Nephron progenitor cell (in vitro differentiated cells): ENCODE data around the gene OR13J1.

Experiments used
- DNase-seq: peaks from one replicate; pipeline ENCODE4 v3.0.0; 2021
- H3K27ac Mint-ChIP-seq: 2 replicates; pipeline ENCODE4 v1.8.0; 2021; ENCODE audit warnings: mild to moderate bottlenecking, moderate library complexity, mixed read lengths
- H3K27me3 Mint-ChIP-seq: 2 replicates; pipeline ENCODE4 v1.8.0; 2021; ENCODE audit warnings: mild to moderate bottlenecking, low read depth, mixed read lengths; ENCODE audit not compliant: poor library complexity
- H3K36me3 Mint-ChIP-seq: 2 replicates; pipeline ENCODE4 v1.8.0; 2021; ENCODE audit warnings: low read depth, mixed read lengths
- H3K4me1 Mint-ChIP-seq: 2 replicates; pipeline ENCODE4 v1.8.0; 2021; ENCODE audit warnings: mixed read lengths
- H3K4me3 Mint-ChIP-seq: 2 replicates; pipeline ENCODE4 v1.8.0; 2021; ENCODE audit warnings: mild to moderate bottlenecking, moderate library complexity, mixed read lengths
- H3K9me3 Mint-ChIP-seq: 2 replicates; pipeline ENCODE4 v1.8.0; 2021; ENCODE audit warnings: mild to moderate bottlenecking, moderate library complexity, mixed read lengths
- CTCF ChIP-seq: fragments of 200-600 bp; sonication (generic); IDR thresholded peaks from 2 replicates; pipeline ENCODE4 v1.5.0; 2021; ENCODE audit warnings: antibody characterized with exemption

Gene OR13J1

GRCh38 chr9:35863583-35863982, 6.6 kb downstream of the OR13J1 start:
- no peaks in the 10 kb centered on the region for H3K36me3 Mint-ChIP-seq
- TF ChIP-seq CTCF = no peak
- no peak for DNase-seq
- no peaks in the 10 kb centered on the region for H3K9me3 Mint-ChIP-seq
- H3K4me1 Mint-ChIP-seq = peaks cover 5% of the 10 kb centered on the region
- peaks cover 20% of the 10 kb centered on the region for H3K27me3 Mint-ChIP-seq
- H3K4me3 Mint-ChIP-seq = no peak overlapping the region
- no peak overlapping the region for H3K27ac Mint-ChIP-seq

- peaks cover 5% of the 10 kb centered on the region for H3K4me1 Mint-ChIP-seq
- no peak for DNase-seq
- H3K36me3 Mint-ChIP-seq = no peaks in the 10 kb centered on the region
- H3K9me3 Mint-ChIP-seq = no peaks in the 10 kb centered on the region
- no peak overlapping the region for H3K4me3 Mint-ChIP-seq
- H3K27ac Mint-ChIP-seq = no peak overlapping the region
- peaks cover 20% of the 10 kb centered on the region for H3K27me3 Mint-ChIP-seq
- no peak for TF ChIP-seq CTCF
Observed at GRCh38 chr9:35862328-35862727, 7.9 kb downstream of the OR13J1 start.

- no peaks in the 10 kb centered on the region for H3K36me3 Mint-ChIP-seq
- H3K27me3 Mint-ChIP-seq = peaks cover 20% of the 10 kb centered on the region
- DNase-seq = no peak
- H3K4me1 Mint-ChIP-seq = peaks cover 5% of the 10 kb centered on the region
- H3K27ac Mint-ChIP-seq = no peak overlapping the region
- no peak for TF ChIP-seq CTCF
- no peak overlapping the region for H3K4me3 Mint-ChIP-seq
- H3K9me3 Mint-ChIP-seq = no peaks in the 10 kb centered on the region
Observed at GRCh38 chr9:35861161-35861897, 8.9 kb downstream of the OR13J1 start.

GRCh38 chr9:35859990-35860339, 10.2 kb downstream of the OR13J1 start:
- H3K27ac Mint-ChIP-seq = no peak overlapping the region
- TF ChIP-seq CTCF = no peak

GRCh38 chr9:35859310-35859989, 10.8 kb downstream of the OR13J1 start:
- no peak for DNase-seq
- H3K9me3 Mint-ChIP-seq = no peaks in the 10 kb centered on the region
- peaks cover 20% of the 10 kb centered on the region for H3K27me3 Mint-ChIP-seq
- H3K36me3 Mint-ChIP-seq = no peaks in the 10 kb centered on the region
- TF ChIP-seq CTCF = no peak
- no peak overlapping the region for H3K27ac Mint-ChIP-seq
- peaks cover 5% of the 10 kb centered on the region for H3K4me1 Mint-ChIP-seq
- no peak overlapping the region for H3K4me3 Mint-ChIP-seq

More at GRCh38 chr9:35859990-35860339, 10.2 kb downstream of the OR13J1 start:
- H3K4me3 Mint-ChIP-seq = no peak overlapping the region
- peaks cover 20% of the 10 kb centered on the region for H3K27me3 Mint-ChIP-seq
- no peaks in the 10 kb centered on the region for H3K36me3 Mint-ChIP-seq
- H3K4me1 Mint-ChIP-seq = peaks cover 5% of the 10 kb centered on the region
- H3K9me3 Mint-ChIP-seq = no peaks in the 10 kb centered on the region
- DNase-seq = no peak

GRCh38 chr9:35858458-35858857, 11.7 kb downstream of the OR13J1 start:
- no peak for TF ChIP-seq CTCF
- no peak overlapping the region for H3K27ac Mint-ChIP-seq

More at GRCh38 chr9:35858458-35858857, 11.7 kb downstream of the OR13J1 start:
- Mint-ChIP-seq H3K4me3 (no peak overlapping the region), H3K36me3 (no peaks in the 10 kb centered on the region), H3K4me1 (no peaks in the 10 kb centered on the region), H3K27me3 (peaks cover 20% of the 10 kb centered on the region), H3K9me3 (no peaks in the 10 kb centered on the region)
- no peak for DNase-seq
